Putamen (tissue), 1 donor: ENCODE measurements around the gene SLC43A3.
"Not testable (repeated sequence)": the region's sequence is repeated elsewhere in the genome, so short reads cannot be mapped to it uniquely, and the experiment has no call there.

Source experiments
- DNase-seq: peaks from one replicate; pipeline ENCODE4 v3.0.0-alpha.2; 2016; ENCODE audit warnings: low spot score

Gene SLC43A3

DNA sequence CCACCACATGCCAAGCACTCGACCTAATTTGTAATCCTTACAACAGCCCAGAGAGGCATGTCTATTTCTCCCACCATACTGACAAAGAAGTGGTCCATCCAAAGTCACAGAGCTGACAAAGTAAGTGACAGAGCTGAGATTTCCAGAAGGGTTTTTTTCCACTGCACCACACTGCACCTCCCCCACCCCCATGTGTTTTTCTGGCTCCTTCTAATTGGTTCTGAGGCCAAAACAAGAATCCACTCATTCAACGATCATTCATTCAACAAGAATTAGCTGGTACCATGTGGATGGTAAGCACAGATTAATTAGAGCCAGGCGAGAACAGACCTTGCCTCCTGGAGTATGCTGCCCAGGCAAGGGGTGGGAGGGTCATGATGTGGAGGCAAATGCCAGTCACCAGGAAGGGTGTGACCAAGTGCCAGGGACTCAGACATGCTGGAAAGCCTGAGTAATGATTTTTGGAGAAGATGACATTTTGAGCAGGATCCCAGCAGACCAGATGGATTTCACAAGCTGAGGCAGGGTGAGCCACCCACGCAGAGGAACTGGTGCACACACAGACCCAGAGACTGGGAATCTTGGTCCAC lies 21.6 kb downstream of the SLC43A3 start:
- no peak for DNase-seq

- DNase-seq: no peak
These were observed 23.1 kb downstream of the SLC43A3 start for GRCh38 chr11:57403802-57404147.

DNA sequence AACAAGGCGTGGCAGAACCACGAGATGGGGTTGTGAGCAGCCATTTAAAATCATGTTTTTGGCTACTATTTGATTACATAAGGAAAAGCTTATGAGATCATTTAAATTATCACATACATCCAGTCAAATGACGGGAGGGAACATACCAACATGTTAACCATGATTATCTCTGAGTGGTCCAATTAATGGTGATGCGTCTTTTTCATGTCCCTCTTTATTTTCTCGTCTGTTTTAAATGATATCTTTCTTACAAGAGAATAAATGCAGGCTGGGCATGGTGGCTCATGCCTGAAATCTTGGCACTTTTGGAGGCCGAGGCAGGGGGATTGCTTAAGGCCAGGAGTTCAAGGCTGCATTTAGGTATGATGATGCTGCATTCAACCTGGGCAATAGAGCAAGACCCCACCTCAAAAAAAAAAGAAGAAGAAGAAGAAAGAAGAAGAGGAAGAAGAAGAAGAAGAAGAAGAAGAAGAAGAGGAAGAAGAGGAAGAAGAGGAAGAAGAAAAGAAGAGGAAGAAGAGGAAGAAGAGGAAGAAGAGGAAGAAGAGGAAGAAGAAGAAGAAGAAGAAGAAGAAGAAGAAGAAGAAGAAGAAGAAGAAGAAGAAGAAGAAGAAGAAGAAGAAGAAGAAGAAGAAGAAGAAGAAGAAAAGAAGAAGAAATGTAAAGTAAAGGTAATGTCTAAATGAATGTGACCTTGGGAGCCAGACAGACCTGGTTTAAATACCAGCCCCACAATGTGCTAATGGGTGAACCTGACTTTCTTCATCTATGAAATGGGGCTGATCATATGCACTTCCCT lies 23.7 kb downstream of the SLC43A3 start:
- not testable (repeated sequence) for DNase-seq

DNA sequence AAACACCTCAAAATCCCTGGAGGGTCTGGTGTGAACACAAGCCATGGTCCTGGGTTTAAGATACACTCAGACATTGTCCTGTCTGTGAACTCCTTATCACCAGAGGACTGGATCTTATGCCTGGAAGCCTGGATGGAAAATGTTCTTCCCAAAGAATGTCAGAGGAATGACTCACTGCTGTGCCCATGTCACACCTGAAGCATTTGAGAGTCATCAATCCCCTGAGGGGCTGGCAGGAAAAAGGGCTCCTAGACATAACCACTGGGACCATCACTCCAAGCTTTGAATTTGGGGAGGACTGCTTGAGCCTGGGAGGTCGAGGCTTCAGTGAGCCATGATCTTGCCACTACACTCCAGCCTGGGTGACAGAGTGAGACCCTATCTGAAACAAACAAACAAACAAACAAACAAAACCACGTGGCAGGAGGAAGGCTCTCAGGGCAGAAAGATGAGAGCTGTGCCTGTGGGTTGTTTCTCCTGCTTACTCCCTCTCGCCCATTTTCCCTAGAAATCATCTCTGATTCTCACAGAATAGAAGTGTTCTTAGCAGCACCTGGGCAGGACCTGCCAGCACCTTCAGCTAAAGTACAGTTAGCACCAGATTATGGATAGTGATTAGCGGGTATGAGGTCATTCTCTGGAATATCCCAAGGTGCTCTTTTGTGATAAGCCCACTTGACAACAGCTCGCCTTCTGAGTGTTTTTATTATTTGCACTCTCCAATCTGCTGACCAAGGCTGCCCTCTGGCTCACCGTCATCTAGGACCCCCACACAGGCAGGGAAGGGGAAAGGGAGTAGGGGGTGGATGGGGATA lies 24.5 kb downstream of the SLC43A3 start:
- DNase-seq: no peak

- no peak for DNase-seq
These were observed 26.8 kb downstream of the SLC43A3 start for GRCh38 chr11:57399972-57400578.

DNA sequence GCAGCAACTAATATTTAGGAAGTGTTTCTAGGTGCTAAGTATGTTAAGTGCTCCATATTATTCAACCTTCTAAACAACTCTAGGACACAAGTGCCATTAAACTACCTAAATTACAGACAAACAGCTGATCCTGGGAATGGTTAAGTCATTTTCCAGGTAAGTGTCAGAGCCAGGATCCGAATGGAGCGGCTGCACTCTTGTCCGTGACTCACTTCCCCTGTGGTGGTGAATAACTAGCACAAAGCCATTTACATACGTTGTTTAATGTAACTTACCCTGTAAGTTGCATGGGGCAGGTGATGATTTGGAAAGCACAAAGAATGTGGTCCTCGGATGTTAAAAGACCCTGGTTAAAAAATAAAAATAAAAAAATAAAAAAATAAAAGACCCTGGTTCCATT lies 27.7 kb downstream of the SLC43A3 start:
- no peak for DNase-seq

GRCh38 chr11:57397394-57397990 lies 29.4 kb downstream of the SLC43A3 start:
- DNase-seq: no peak

- no peak for DNase-seq
These were observed 30.2 kb downstream of the SLC43A3 start for GRCh38 chr11:57396744-57397143.

GRCh38 chr11:57395905-57396623 lies 30.9 kb downstream of the SLC43A3 start:
- DNase-seq: no peak

GRCh38 chr11:57394203-57394965 lies 32.5 kb downstream of the SLC43A3 start:
- no peak for DNase-seq

- no peak for DNase-seq
These were observed 34.2 kb downstream of the SLC43A3 start for GRCh38 chr11:57392763-57393105.

- DNase-seq: no peak
These were observed 34.7 kb downstream of the SLC43A3 start for GRCh38 chr11:57392066-57392762.

GRCh38 chr11:57391539-57391938 lies 35.4 kb downstream of the SLC43A3 start:
- no peak for DNase-seq

- no peak for DNase-seq
These were observed 35.8 kb downstream of the SLC43A3 start for GRCh38 chr11:57391111-57391510.

DNA sequence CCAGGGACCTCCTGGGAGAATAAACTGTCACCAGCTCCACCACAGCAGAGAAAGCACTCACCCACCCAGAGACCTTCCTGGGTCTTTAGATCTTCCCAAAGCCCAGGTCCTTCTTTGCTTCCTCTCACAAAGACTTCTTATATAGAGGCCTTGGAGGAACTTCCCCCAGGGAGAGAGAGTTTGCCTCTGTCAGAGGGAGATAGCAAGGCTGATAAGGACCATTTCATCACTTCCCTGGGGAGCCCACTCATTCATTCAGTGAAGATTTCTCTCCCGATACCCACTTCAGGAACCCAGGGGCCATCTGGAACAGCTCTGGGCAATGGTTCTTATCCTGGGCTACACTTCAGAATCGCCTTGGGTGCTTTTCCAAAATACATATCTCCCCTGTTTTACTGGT lies 36.4 kb downstream of the SLC43A3 start, which contains the start of gene PRG2:
PRG2 (minus strand) TSS at position 116 of the 400 bp plus-strand sequence. CDS start 706 bp downstream, outside the sequence.
- DNase-seq: no peak

- peak; percentile 25 for DNase-seq
These were observed 39.5 kb downstream of the SLC43A3 start for GRCh38 chr11:57387289-57388030.

DNA sequence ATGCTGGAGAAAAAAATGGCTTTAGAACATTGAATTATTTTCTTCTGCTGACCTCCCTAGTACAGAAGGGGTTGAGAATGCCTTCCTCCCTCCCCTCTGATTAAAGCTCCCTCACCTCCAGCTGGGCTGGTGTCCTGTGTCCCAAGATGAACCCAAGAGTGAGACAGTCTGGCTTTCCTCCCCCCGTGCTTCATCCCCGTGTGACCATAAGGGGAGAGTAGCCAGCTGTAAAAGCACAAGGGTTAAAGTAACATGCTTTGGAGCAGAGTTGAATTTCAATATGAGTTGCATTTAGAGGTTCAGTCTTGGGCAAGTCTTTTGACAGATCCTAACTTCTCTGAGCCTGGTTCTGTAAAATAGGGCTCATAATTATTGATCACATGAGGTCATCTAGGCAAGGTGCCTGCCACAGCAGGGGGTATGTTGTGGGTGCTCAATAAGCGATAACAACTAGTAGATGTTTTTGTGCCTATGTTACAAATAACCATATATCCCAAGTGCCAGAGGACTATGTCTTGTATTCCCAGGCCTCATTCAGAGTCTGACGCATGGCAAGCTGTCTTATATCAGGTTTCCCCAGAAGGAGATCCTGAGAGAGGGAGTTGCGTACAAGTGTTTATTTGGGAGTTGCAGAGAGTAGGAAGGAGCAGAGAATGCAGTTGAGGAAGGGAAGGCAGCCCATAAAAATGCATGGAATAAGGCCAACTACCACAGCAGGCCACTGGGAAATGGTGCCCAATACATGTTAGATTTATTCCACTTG lies 40.6 kb downstream of the SLC43A3 start:
- DNase-seq: no peak

GRCh38 chr11:57380975-57381374 lies 45.9 kb downstream of the SLC43A3 start, which contains the start of gene PRG3:
PRG3 (minus strand) TSS chr11:57381150; CDS start chr11:57380708, 442 bp downstream.
- no peak for DNase-seq
